WI38 (cell line): ENCODE data around the gene LPP.

Source experiments
- H3K4me3 ChIP-seq: 2 replicates; pipeline ENCODE4 v1.5.1; 2011; ENCODE audit warnings: low read depth, mild to moderate bottlenecking, control low read depth, low read length
- TF ChIP-seq, protein P1 (sequence below): IDR thresholded peaks from 2 replicates; pipeline ENCODE4 v1.5.1; 2012; ENCODE audit warnings: low read depth, mild to moderate bottlenecking, control low read depth, low read length

The LPP gene

DNA sequence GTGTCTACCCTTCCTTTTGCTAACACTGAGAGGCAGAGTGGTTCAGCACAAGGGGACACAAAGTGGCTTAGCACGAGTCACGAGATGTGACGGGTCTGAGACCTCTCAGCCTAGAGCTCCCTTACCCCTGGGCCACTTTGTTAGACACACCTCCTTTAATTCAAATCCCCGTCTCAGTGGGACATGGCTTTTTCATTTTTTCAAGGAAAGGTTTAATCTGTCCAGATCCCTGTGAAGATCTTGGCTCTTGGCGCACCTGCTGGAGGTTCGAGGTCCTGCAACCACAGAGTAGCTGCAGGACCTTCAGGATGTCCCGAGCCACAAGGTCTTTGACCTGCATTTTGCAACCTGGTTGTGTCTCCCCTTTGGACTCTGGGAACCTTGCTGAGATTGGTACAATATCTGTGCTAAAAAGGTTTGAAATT lies 52.0 kb downstream of the LPP start:
- H3K4me3 ChIP-seq = no peak overlapping the region
- TF ChIP-seq, protein P1, sequence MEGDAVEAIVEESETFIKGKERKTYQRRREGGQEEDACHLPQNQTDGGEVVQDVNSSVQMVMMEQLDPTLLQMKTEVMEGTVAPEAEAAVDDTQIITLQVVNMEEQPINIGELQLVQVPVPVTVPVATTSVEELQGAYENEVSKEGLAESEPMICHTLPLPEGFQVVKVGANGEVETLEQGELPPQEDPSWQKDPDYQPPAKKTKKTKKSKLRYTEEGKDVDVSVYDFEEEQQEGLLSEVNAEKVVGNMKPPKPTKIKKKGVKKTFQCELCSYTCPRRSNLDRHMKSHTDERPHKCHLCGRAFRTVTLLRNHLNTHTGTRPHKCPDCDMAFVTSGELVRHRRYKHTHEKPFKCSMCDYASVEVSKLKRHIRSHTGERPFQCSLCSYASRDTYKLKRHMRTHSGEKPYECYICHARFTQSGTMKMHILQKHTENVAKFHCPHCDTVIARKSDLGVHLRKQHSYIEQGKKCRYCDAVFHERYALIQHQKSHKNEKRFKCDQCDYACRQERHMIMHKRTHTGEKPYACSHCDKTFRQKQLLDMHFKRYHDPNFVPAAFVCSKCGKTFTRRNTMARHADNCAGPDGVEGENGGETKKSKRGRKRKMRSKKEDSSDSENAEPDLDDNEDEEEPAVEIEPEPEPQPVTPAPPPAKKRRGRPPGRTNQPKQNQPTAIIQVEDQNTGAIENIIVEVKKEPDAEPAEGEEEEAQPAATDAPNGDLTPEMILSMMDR = no peak

DNA sequence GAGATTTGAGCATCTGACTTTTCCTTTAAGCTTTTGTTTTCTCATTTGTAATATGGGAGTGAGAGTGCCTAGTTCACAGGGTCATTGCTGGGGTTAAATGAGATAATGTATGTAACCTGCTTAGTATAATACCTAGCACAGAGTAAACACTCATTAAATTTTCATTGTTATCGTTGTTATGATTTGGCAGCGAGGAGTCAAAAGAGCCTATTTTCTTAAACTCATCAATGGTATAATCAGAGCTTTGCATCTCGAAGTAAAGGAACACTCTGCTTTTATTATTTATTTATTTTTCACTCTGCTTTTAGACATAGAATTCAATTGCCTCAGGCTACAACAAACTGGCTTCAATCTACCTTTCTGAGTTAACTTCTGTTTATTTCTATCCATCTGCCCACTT lies 52.8 kb downstream of the LPP start:
- TF ChIP-seq, protein P1 = no peak
- no peak overlapping the region for H3K4me3 ChIP-seq

DNA sequence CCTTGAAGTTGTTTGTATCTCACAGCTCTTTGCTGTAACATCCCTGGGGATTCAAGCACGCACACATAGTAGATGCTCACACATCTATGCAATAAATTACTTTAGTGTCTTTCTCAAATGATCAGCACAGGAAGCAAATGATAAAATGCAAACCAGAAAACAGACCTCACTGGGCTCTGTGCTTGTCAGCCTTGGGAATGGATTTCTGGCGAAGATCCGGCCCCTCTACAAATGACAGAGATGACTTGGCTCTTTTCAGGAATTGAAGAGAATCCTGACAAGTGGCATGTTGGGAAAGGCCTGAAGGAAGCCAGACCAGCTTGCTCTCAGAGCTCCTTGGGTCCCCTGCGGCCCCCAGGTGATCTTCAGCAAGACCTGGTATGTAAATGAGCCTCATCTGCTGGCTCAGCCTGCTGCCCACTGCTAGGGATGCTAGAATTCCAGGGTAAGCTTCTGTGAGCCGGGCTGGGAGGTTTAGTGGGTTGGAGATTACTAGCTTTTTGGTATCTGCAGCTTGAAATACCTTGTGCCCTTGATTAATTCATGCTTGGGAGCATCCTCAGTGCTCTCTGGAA lies 54.1 kb downstream of the LPP start:
- TF ChIP-seq, protein P1 = no peak
- 0 out of 2 replicates have a peak overlapping the region, but pooled peaks have one; percentile 5 for H3K4me3 ChIP-seq

DNA sequence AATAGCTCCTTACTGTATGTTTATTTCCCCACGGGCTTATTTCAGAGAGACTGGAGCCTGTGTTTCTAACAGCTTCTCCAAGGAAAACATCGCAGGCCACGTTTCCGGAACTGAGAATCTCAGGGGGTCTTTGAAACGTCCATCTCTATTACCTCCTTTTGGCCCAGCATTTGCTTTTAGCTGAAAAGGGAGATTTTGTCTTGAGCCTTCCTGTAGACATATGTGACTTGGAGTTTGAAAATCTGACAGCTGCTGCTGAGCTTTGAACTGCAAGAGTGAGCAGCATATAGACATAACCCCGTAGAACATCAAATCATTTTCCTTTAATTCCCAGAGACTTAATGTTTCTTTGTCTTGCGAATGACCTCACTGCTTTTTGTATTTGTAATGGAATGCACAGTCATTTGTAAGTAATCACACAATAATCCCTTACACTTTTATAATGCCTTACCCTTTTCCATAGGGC lies 54.6 kb downstream of the LPP start:
- 0 out of 2 replicates have a peak overlapping the region, but pooled peaks have one; percentile 5 for H3K4me3 ChIP-seq
- TF ChIP-seq, protein P1 = no peak

DNA sequence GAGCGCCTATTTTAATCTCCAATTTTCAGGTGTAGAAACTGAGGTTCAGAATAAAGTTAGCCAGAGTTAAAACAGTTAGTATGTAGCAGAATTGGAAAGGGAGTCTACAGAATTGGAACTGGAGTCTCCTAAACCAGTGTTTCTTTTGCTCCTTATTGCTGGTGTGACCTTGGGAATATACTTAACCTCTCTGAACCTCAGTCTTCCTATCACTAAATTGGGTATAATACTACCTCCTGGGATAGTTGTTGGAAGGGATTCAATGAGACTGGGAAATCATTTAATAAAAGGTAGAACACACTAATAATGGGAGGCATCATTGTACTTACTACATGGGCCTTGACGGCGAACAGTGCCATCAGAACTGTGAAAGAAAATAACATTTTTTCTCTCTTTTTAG lies 55.1 kb downstream of the LPP start:
- H3K4me3 ChIP-seq = no peak overlapping the region
- TF ChIP-seq, protein P1 = no peak

DNA sequence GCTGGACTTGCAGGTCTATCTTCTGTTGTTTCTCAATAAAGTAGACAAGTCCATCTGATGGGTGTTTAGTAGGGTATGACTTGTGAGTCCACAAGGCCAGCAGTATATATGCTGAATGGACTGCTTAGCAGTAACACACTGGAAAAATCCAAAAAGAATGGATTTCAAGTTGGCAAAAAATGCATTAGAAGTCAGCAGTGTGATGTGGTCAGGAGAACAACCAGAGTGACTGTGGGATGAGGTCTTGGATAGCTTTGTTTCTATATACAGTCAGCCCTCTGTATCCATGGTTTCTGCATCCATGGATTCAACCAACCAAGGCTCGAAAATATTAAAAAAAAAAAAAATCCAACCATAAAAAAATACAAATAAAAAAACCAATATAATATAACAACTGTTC lies 55.8 kb downstream of the LPP start:
- H3K4me3 ChIP-seq = no peak overlapping the region
- TF ChIP-seq, protein P1 = no peak

DNA sequence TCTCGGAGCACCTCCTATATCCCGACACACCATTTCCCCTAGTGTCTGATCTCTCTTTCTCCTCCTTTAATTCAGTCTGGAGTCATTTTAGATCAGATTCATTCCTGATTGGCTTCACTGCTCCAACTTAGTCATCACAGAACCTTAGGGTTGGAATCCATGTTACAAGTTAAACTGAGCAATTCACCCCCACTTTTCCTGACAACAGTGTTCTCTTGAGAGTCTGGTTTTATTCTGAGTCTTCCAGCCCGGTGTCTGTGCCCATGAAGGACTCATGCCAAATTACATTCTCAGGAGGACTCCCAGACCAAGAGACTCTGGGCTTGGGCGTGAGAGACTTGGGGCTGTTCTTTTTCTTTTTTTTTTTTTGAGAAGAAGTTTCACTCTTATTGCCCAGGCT lies 57.5 kb downstream of the LPP start:
- TF ChIP-seq, protein P1 = no peak

More for the DNA sequence above, 57.5 kb downstream of the LPP start:
- H3K4me3 ChIP-seq = no peak overlapping the region
